Prostate gland (tissue), 2 donors: ENCODE data around the gene OSBP2. TPM values are rescaled to one million over a fixed set of nuclear protein-coding genes. Genes with fewer than 3 reads are reported as not detected.
"Not testable (repeated sequence)": the region's sequence is repeated elsewhere in the genome, so short reads cannot be mapped to it uniquely, and the experiment has no call there.

Source experiments
- DNase-seq: peaks from one replicate; pipeline ENCODE4 v3.0.0-alpha.2; 2019; ENCODE audit warnings: low spot score
- H3K27ac ChIP-seq, 2 donors: fragments of 200-600 bp; sonication (generic); 2 replicates each; pipeline ENCODE4 v1.5.1; 2017 to 2019
- H3K27me3 ChIP-seq: fragments of 200-600 bp; sonication (generic); replicated peaks from 2 replicates; pipeline ENCODE4 v1.5.1; 2019; ENCODE audit not compliant: insufficient read depth
- H3K36me3 ChIP-seq, 2 donors: fragments of 200-600 bp; sonication (generic); 1 replicate in 1 of 2; 2 replicates in 1 of 2; pipeline versions ENCODE4 v1.5.1 to v1.8.1; 2017 to 2019
- H3K4me1 ChIP-seq: fragments of 200-600 bp; sonication (generic); replicated peaks from 2 replicates; pipeline ENCODE4 v1.5.1; 2019
- H3K4me3 ChIP-seq, 2 donors: fragments of 200-600 bp; sonication (generic); 2 replicates each; pipeline ENCODE4 v1.5.1; 2017 to 2019
- H3K9me3 ChIP-seq: fragments of 200-600 bp; sonication (generic); 2 replicates; pipeline ENCODE4 v1.5.1; 2017
- POLR2A ChIP-seq: fragments of 450-650 bp; IDR thresholded peaks from one replicate; pipeline ENCODE4 v1.6.1; 2016; ENCODE audit warnings: antibody characterized with exemption, mild to moderate bottlenecking
- POLR2AphosphoS5 ChIP-seq: sonication (generic); formaldehyde crosslinking; IDR thresholded peaks from one replicate; pipeline ENCODE4 v1.6.1; 2017; ENCODE audit warnings: antibody characterized with exemption
- WGBS: methylation state at CpG from one replicate; pipeline ENCODE4 v1.1.5; 2018; 5-methylcytosine and 5-hydroxymethylcytosine counted together
- intact Hi-C: fragments of 100-400 bp; cut with DNase I; formaldehyde crosslinking; loops from one replicate; pipeline ENCODE4 v1.14.2; 2022
- total RNA-seq, 2 donors: library from RNA; depleted of rRNA; stranded (reverse); fragments of >200 nt; gene quantifications; one replicate each; pipeline ENCODE4 v1.1.0, GENCODE V29; 2016
- TF ChIP-seq, protein P1 (sequence below), 4 experiments: fragments of 200-600 bp in 2 of 4; fragments of 450-650 bp in 2 of 4; sonication (generic) in 2 of 4; IDR thresholded peaks; 1 replicate in 3 of 4; 2 replicates in 1 of 4; pipeline ENCODE4 v1.5.1; 2016 to 2019; ENCODE audit warnings: antibody characterized with exemption in 4 of 4, mild to moderate bottlenecking in 2 of 4, moderate library complexity in 2 of 4

The OSBP2 gene
- total RNA-seq, 2 donors from 2014 or later: 4.5 to 16.2 TPM

DNA sequence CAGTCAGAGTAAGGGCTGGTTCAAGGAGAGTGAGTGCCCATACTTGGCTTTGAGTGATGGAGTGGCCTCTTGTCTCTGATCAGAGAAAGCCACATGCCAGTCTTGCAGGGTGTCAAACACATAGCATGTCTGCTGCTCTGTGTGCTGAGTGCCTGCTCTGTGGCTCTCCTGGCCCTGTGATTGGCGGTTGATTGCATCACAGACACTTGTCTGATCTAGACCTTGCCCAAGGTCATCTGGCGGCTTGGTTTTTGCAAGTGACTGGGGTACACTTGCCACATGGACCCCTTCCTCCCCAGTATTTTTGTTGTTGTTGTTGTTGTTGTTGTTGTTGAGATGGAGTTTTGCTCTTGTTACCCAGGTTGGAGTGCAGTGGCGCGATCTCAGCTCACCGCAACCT is 10.3 kb downstream of the OSBP2 start:
- DNase-seq: no peak
- H3K9me3 ChIP-seq: no peaks in the 10 kb centered on the region
- H3K4me1 ChIP-seq: no peaks in the 10 kb centered on the region
- no peak for TF ChIP-seq POLR2A
- TF ChIP-seq POLR2AphosphoS5: no peak
- TF ChIP-seq, protein P1, sequence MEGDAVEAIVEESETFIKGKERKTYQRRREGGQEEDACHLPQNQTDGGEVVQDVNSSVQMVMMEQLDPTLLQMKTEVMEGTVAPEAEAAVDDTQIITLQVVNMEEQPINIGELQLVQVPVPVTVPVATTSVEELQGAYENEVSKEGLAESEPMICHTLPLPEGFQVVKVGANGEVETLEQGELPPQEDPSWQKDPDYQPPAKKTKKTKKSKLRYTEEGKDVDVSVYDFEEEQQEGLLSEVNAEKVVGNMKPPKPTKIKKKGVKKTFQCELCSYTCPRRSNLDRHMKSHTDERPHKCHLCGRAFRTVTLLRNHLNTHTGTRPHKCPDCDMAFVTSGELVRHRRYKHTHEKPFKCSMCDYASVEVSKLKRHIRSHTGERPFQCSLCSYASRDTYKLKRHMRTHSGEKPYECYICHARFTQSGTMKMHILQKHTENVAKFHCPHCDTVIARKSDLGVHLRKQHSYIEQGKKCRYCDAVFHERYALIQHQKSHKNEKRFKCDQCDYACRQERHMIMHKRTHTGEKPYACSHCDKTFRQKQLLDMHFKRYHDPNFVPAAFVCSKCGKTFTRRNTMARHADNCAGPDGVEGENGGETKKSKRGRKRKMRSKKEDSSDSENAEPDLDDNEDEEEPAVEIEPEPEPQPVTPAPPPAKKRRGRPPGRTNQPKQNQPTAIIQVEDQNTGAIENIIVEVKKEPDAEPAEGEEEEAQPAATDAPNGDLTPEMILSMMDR (IDR thresholded peaks at IDR 0.05): no peak
- no peaks in the 10 kb centered on the region for H3K36me3 ChIP-seq
- intact Hi-C loops: no loop called here
- 99% methylated on average over 5 of the region's 5 CpGs for WGBS
- H3K4me3 ChIP-seq: no peak overlapping the region
- H3K27me3 ChIP-seq: no peaks in the 10 kb centered on the region
- H3K27ac ChIP-seq: no peak overlapping the region

DNA sequence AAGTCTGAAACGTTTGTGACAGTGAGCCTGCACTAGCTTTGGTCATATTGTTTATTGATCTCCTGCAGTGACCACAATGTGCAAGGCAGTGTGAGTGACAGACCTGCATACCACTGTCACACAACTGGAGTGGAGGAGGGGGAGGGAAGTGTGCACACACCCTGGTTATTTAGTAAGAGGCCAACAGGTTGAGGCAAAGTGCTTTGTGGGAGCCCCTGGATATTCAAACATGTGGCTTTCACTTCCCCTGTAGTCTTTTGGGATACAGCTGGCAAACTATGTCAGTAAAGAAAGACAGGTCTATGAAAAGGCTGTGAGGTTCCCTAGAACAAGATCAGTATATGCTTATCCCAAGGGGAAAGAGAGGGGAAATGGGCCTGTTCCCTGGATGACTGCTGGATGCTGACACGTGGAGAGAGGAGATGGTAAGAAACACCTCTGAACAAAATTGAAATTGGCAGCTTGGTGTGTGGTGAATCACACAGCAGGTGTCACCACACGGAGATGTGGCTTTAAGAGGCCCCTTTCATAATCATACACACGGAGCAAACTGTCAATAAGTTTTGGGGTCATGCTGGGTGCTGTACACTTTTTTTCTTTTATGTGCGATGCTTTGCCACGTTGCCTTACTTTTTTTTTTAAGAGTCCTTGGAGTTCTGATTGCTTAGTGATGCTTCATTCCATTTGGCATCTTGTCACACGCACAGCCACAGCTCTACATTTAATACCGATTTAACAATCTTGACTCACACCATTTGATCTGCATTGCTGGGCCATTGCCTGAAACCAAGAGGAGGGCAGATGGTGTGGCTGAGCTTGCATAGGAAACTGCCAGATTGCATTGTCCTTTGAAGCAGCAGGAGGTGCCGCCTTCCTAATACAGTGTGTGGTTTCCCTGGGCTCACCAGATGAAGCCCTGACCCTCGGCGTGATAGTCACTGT is 11.3 kb downstream of the OSBP2 start:
- Histone ChIP-seq H3K4me3 (no peak overlapping the region), H3K4me1 (no peaks in the 10 kb centered on the region), H3K36me3 (no peaks in the 10 kb centered on the region), H3K9me3 (no peaks in the 10 kb centered on the region), H3K27ac (no peak overlapping the region), H3K27me3 (no peaks in the 10 kb centered on the region)
- no peak for DNase-seq
- TF ChIP-seq, protein P1 (IDR thresholded peaks at IDR 0.05): no peak
- TF ChIP-seq POLR2A (no peak), POLR2AphosphoS5 (no peak)
- WGBS: 32% methylated on average over 11 of the region's 11 CpGs
- intact Hi-C loops: no loop called here

DNA sequence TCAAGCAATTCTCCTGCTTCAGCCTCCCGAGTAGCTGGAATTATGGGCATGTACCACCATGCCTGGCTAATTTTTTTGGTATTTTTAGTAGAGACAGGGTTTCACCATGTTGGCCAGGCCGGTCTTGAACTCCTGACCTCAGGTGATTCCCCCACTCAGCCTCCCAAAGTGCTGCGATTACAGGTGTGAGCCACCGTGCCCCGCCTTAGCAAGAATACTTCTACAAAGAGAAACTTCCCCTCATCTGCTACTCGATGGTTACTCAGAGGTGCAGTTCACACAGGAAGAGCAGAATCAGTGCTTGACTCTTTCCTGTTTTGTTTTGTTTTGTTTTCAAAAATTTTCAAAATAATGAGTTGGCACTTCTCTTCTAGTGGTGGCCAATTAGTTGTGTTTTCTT is 15.3 kb downstream of the OSBP2 start:
- H3K27me3 ChIP-seq, H3K9me3 ChIP-seq, intact Hi-C loops, H3K4me3 ChIP-seq, H3K36me3 ChIP-seq, H3K27ac ChIP-seq, DNase-seq, H3K4me1 ChIP-seq: not testable (repeated sequence)
- 84% methylated on average over 6 of the region's 6 CpGs for WGBS

DNA sequence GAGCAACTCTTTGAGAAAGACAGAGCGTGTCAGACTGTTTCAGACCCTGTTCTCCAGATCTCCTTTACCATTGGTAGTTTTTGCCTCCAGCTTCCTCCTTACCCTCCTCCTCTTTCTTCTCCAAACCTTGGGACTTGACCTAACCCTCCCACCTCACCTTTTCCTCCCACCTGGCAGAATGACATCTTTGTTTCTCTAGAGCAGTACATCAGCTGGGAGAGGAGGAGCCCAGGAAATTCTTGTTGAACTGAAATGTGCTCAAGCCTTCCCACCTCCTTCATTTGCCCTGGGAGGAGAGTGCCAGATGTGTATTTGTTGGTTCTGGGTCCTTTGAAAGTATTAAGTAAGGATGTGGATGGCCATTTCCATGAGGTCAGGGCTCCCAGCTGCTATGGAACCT is 17.4 kb downstream of the OSBP2 start:
- WGBS: 100% methylated on average over 1 of the region's 1 CpG
- intact Hi-C loops: no loop called here
- Histone ChIP-seq H3K36me3 (no peaks in the 10 kb centered on the region), H3K4me1 (no peaks in the 10 kb centered on the region), H3K27me3 (no peaks in the 10 kb centered on the region), H3K4me3 (no peak overlapping the region), H3K9me3 (no peaks in the 10 kb centered on the region), H3K27ac (no peak overlapping the region)
- TF ChIP-seq, protein P1 (IDR thresholded peaks at IDR 0.05): no peak
- TF ChIP-seq POLR2A (no peak), POLR2AphosphoS5 (no peak)
- no peak for DNase-seq

DNA sequence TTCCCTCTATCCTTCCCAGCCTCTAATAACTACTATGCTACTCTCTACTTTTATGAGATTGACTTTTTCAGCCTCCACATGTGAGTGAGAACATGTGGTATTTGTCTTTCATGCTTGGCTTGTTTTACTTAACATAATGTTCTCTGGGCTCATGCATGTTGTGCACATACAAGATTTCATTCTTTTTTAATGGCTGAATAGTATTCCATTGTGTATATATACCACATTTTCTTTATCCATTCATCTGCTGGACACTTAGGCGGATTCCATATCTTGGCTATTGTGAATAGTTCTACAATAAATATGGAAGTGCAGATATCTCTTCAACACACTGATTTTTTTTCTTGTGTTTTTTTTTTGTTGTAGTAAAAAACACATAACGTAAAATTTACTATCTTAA is 19.4 kb downstream of the OSBP2 start:
- H3K27me3 ChIP-seq: no peaks in the 10 kb centered on the region
- no peak overlapping the region for H3K27ac ChIP-seq
- intact Hi-C loops: no loop called here
- no peaks in the 10 kb centered on the region for H3K4me1 ChIP-seq
- no peaks in the 10 kb centered on the region for H3K9me3 ChIP-seq
- no peaks in the 10 kb centered on the region for H3K36me3 ChIP-seq
- no peak for TF ChIP-seq POLR2A
- TF ChIP-seq, protein P1 (IDR thresholded peaks at IDR 0.05): no peak
- no peak for TF ChIP-seq POLR2AphosphoS5
- no peak for DNase-seq
- H3K4me3 ChIP-seq: no peak overlapping the region
- WGBS: 100% methylated on average over 2 of the region's 2 CpGs
